ENCODE data around the gene KIFAP3. TPM values are rescaled to one million over a fixed set of nuclear protein-coding genes. Genes with fewer than 3 reads are reported as not detected.
"Not testable (repeated sequence)": the region's sequence is repeated elsewhere in the genome, so short reads cannot be mapped to it uniquely, and the experiment has no call there.

Gene KIFAP3
- 32.1 TPM for polyA plus RNA-seq (ENCODE audit: insufficient read length)

GRCh38 chr1:170074250-170075157 is at the start of gene KIFAP3:
Gene KIFAP3, minus strand, starts transcription at chr1:170074695. Its CDS starts 228 bp downstream, at chr1:170074467.
- DNase-seq (ENCODE audit: low read depth): peak; percentile 93

GRCh38 chr1:170122366-170122765 is 47.9 kb upstream of the KIFAP3 start:
- DNase-seq (ENCODE audit: low read depth): no peak

GRCh38 chr1:170114906-170115305 is 40.4 kb upstream of the KIFAP3 start:
- no peak for DNase-seq (ENCODE audit: low read depth)

- not testable (repeated sequence) for DNase-seq (ENCODE audit: low read depth)
Observed at GRCh38 chr1:170113140-170113539, 38.6 kb upstream of the KIFAP3 start.

GRCh38 chr1:170097449-170097948 is 23.0 kb upstream of the KIFAP3 start:
- no peak for DNase-seq (ENCODE audit: low read depth)

- no peak for DNase-seq (ENCODE audit: low read depth)
Observed at GRCh38 chr1:170096806-170097340, 22.4 kb upstream of the KIFAP3 start.

GRCh38 chr1:170095976-170096748 is 21.7 kb upstream of the KIFAP3 start:
- DNase-seq (ENCODE audit: low read depth): no peak

- DNase-seq (ENCODE audit: low read depth): not testable (repeated sequence)
Observed at GRCh38 chr1:170094697-170095616, 20.5 kb upstream of the KIFAP3 start.

- DNase-seq (ENCODE audit: low read depth): no peak
Observed at GRCh38 chr1:170086399-170087032, 12.0 kb upstream of the KIFAP3 start.

- no peak for DNase-seq (ENCODE audit: low read depth)
Observed at GRCh38 chr1:170085091-170085490, 10.6 kb upstream of the KIFAP3 start.

GRCh38 chr1:170078610-170079189 is 4.2 kb upstream of the KIFAP3 start:
- no peak for DNase-seq (ENCODE audit: low read depth)

- DNase-seq (ENCODE audit: low read depth): no peak
Observed at GRCh38 chr1:170077926-170078325, 3.4 kb upstream of the KIFAP3 start.

GRCh38 chr1:170076952-170077351 is 2.5 kb upstream of the KIFAP3 start:
- DNase-seq (ENCODE audit: low read depth): not testable (repeated sequence)

GRCh38 chr1:170076199-170076598 is 1.7 kb upstream of the KIFAP3 start:
- DNase-seq (ENCODE audit: low read depth): no peak

GRCh38 chr1:170075186-170075585 is 691 bp upstream of the KIFAP3 start:
- DNase-seq (ENCODE audit: low read depth): no peak

GRCh38 chr1:170073893-170074249 is 624 bp downstream of the KIFAP3 start:
- no peak for DNase-seq (ENCODE audit: low read depth)

GRCh38 chr1:170071378-170071777 is 3.1 kb downstream of the KIFAP3 start:
- no peak for DNase-seq (ENCODE audit: low read depth)

- no peak for DNase-seq (ENCODE audit: low read depth)
Observed at GRCh38 chr1:170068923-170069322, 5.6 kb downstream of the KIFAP3 start.

GRCh38 chr1:170067253-170067819 is 7.2 kb downstream of the KIFAP3 start:
- DNase-seq (ENCODE audit: low read depth): no peak

GRCh38 chr1:170064821-170065220 is 9.7 kb downstream of the KIFAP3 start:
- DNase-seq (ENCODE audit: low read depth): no peak

All from forelimb muscle (tissue), 1 donor.